Myometrial cell (primary cell): ENCODE measurements around the gene NCK2. TPM values are rescaled to one million over a fixed set of nuclear protein-coding genes. Genes with fewer than 3 reads are reported as not detected.

Source experiments
- total RNA-seq: library from RNA; depleted of rRNA; stranded (reverse); fragments of >200 nt; gene quantifications from 2 replicates; pipeline ENCODE4 v1.2.3, GENCODE V29; 2015

NCK2 gene
- 30.0 and 33.4 TPM in 2 replicates for total RNA-seq

GRCh38 chr2:105744909-105745853 lies at the start of gene NCK2:
TSS of gene NCK2 (plus strand) at chr2:105744912. CDS start at chr2:105855064, 110,152 bp downstream.

